HG03066 (cell line): ENCODE measurements around the gene EBF3.
"Not testable (repeated sequence)": the region's sequence is repeated elsewhere in the genome, so short reads cannot be mapped to it uniquely, and the experiment has no call there.

ENCODE experiments used
- ATAC-seq: cut with Tn5 transposase; IDR thresholded peaks from one replicate; pipeline ENCODE4 v1.9.1; 2021; ENCODE audit warnings: low read depth; ENCODE audit not compliant: unreplicated experiment

EBF3 gene

DNA sequence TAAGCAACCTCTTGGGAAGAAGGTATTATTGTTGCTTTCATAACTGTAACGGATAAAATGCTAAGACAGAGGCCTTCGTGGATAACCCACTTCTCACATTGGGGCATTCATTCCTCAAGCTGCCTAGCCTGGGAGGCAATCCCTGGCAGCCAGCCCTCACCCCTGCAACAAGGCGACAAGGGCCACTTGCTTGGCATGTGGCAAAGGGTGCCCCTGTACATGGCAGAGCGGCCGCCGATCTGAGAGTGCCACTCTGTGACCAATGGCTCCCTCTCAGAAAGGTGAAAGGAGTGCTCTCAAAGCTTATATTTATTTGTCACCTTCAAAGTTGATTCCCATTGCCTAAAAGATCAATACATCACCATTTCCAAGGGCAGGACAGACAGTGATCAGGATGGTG lies 31.9 kb downstream of the EBF3 start:
- no peak for ATAC-seq

DNA sequence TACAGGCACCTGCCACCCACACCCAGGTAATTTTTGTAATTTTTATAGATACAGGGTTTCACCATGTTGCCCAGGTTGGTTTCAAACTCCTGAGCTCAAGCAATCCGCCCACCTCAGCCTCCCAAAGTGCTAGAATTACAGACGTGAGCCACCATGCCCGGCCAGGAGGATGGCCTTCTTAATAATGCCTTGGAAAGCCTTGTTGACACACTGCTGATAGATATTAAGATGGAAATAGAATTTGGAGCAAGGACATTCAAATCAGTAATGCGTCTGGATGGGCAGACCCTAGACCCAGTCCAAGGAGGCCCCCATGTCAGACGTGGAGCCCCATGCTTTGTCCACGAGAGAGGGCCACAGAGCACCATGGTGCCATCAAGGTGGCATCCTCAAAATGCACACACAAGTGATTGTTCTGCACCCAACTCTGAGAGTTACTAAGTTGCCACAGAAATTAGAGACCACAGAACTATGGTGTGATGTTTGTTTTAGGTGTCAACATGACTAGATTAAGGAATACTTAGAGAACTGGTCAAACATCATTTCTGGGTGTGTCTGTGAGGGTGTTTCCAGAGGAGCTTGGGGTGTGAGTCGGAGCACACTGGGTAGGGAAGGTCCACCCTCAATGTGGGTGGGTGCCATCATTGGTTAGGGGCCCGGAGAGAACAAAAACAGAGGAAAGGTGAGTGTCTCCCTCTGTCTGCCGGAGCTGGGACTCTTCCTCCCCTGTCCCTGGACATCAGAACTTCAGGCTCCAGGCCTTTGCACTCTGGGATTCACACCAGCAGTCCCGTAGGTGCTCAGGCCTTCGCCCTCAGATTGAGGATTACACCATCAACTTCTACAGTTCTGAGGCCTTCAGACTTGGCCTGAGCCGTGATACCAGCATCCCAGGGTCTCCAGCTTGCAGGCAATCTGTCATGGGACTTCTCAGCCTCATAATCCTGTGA lies 34.5 kb downstream of the EBF3 start:
- no peak for ATAC-seq

DNA sequence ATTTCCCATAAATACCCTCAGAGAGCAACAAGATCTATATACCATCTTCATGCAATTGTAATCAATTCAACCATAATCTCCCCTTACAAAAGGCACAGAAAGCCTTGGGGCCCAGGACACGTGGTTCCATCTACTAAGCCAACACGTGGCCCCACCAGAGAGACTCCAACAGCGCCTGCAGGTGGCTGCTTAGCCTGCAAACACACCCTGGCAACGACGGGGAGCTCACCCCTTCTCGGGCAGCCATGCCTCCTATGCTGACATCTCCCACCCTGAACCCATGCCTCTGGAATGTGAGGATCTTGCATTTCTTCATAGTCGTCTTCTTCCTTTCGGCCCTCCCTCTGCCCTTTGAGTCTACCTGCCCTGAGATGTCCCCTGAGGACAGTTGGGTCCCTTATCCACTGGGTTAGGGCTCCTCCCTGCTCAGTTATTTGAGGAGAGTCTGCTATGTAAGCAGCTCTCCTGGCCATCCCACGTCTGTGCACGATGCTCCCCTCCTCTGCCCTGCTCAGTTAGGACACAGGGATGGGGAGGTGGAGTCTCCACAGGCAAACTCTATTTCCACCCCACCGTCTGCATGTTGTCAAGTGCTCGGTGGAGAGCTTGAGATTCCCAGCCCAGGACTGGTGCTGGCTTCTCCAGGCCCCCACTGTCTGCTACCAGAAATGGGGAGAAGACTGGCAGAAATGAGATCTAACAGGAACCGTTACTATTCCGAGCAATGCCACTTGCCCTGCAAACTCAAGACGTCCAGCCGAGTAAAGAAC lies 36.5 kb downstream of the EBF3 start:
- no peak for ATAC-seq

DNA sequence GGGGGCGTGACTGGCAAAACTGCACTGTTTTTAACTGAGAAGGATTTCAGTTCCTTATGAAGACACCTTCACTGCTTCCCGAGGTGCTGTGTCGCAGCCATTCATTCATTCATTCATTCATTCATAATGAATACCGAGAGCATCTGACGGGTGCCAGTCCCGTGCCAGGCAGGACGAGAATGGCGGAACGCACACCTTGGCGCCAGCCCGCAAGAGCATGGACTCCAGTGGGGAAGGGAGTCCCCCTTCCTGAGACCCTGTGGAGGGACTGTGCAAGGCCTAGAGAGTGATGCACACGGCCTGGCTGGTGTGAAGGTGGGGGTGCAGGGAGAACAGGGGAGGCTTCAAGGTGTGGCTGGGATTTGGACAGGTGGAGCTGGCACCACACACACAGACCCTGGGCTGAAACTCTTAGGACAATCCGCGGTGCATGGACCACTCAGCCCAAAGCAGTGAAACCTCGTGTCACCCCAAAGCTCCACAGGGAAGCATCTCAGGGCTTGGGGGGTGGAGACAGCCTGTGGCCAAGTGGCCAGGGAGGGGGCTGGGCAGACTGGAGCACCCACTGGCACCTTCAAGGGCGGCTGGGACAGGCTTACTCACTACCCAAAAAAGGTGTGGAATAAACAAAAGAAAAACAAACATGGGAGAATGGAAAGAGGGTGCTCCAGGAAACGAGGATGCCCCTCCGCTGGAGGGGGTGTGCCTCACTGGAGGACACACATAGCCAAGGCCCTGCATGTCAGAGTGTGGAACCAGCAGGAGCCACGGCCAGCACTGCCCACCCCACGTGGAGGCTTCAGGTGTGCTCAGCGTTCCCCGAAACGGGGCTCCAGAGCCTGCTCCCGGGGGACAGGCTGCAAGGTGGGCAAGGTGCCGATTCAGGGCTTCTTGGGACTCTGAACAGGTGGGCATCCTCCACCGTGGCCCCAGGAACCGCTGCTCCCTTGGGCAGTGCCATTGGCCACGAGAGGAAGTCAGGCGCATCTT lies 37.7 kb downstream of the EBF3 start:
- ATAC-seq = no peak

DNA sequence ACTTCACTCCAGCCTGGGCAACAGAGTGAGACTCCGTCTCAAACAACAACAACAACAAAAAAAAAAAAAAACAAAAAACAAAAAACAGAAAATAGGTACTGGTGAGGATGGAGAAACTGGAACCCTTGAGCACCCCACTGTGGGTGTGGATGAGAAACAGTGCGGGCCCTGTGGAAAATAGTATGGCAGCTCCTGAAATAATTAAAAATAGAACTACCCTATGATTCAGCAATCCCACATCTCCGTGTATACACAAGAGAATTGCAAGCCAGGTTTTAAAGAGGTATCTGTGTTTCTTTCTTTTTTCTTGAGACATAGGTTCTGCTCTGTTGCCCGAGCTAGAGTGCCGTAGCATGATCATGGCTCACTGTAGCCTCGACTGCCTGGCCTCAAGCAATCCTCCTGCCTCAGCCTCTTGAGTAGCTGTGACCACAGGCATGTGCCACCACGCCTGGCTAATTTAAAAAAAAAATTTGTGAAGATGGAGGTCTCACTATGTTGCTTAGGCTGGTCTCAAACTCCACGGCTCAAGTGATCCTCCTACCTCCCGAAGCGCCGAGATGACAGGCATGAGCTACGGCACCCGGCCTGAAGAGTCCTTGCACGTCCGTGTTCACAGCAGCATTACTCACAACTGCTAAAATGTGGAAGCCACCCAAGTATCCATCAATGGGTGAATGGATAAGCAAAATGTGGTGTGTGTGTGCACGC lies 39.5 kb downstream of the EBF3 start:
- no peak for ATAC-seq

DNA sequence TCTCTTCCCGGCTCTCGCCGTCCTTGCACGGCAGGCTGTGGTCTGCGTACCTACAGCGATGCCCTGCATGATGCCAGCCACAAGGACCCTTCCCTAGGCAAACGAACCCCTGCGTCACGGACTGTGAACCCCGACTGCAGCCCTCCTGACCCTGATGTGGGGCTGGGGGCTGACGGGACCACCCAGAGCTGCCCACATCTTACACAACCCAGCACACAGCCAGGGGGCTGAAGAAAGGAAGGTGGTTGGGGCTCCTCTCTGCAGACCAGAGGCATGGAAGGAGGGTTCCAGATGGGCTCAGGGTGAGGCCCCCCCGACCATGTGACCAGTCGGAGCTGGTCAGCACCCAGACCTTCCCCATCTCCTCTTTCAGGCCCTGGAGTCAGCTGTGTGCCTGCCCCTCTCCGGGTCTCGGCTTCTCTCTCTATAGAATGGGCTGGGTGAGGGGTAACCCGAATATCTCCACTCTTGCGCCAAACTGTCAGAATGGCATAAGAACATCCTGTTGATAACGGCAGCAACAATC lies 41.4 kb downstream of the EBF3 start:
- ATAC-seq = no peak

DNA sequence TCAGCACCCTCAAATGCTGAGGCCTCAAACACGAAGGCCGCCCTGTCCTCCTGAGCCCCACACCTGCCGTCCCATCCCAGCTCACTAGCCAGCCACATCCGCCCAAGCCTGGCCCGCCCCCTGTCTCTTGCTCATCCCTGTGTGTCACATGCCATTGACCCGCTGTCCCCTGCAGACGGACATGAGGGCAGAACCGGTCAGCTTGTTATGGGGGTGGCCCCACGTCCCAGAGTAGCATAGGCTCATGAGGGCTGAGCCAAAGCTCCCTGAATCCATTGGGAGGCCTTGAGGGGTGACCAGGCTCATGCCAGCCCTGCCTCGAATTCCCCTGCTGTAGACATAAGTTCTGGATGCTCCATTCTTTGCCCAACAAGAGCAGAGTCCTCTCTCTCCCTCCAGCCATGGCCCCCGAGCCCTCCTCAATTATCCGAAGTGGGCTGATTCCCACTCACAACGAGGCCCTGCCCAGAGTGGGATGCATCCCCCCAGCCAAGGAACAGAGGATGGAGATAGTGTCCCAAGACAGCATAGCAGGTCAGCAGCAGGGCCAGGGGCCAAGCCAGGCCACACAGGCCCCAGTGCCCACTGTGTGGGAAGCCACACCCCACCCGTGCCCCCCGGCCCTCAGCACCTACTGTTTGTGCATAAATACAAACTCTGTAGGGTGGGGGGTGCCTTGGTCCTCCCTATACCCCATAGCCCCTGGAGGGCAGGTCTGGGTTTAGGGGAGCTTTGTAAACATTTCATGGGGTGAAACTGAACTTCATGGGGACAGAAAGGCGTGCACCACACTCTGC lies 42.1 kb downstream of the EBF3 start:
- ATAC-seq = no peak

DNA sequence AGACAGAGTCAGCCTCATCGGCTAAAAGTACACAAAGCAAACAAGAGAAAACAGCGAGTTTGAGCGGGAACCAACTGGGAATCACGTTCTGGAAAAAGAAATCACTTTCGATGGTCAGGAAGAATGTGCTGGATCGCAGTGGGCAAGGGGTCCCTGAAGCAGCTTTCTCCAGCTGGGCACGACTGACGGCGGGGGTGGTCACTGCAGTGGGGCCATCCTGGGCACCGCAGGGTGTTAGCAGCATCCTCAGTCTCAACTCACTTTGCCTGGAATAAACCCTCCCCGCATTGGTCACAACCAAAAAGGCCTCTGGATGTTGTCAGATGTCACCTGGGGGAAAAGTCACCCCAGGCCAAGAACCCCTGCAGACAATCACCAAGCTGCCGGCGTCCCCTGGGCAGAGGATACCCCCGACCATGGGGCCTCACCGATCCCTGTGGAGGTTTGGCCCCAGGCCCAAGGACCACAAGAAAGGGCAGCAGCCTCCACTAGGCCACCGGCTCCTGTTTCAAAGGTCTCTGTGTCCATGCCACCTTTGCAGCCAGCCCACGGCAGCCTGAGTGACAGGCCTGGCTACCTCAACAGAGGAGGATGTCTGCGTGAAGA lies 42.9 kb downstream of the EBF3 start:
- ATAC-seq = no peak

DNA sequence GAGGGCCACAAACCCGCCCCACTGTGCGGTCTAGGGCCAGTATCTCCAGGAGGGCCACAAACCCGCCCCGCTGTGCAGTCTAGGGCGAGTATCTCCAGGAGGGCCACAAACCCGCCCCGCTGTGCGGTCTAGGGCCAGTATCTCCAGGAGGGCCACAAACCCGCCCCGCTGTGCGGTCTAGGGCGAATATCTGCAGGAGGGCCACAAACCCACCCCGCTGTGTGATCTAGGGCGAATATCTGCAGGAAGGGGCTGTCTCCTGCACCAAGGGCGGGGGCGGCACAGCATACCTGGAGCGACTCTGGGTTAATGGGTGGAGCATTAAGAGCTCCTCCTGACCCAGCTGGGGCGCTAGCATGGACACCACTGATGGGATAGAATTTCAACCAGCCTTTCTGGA lies 43.9 kb downstream of the EBF3 start:
- ATAC-seq = not testable (repeated sequence)

DNA sequence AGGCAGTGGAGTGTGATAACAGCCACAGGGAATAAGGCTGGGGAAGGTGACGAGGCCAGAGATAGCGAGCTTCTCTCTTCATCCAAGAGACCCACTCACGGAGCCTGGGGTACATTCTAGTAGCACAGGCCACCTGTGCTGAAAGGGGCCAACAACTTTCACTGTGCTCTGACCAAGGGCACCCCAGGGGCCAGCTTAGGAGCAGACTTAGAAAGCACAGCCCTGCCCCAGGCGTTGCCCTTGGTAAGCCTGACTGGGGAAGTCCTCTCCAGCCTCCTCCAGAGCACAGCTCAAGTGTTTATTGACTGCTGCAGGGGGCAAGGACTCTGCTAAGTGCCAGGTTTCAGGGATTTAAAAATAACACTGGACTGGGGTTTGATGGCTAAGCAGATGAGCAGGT lies 44.7 kb downstream of the EBF3 start:
- no peak for ATAC-seq

DNA sequence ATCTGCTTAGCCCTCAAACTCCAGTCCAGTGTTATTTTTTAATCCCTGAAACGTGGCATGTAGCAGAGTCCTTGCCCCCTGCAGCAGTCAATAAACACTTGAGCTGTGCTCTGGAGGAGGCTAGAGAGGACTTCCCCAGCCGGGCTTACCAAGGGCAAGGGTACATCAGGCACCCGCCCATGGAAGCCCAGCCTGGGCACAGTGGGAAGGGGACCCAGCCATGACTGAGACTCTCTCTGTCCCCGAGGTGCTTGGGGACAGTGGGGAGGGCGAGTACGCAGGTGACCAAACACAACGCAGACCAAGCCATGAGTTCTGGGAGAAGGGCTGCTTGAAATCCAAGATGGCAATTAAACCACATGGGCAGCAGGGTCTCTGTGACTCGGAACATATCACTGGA lies 45.2 kb downstream of the EBF3 start:
- no peak for ATAC-seq

DNA sequence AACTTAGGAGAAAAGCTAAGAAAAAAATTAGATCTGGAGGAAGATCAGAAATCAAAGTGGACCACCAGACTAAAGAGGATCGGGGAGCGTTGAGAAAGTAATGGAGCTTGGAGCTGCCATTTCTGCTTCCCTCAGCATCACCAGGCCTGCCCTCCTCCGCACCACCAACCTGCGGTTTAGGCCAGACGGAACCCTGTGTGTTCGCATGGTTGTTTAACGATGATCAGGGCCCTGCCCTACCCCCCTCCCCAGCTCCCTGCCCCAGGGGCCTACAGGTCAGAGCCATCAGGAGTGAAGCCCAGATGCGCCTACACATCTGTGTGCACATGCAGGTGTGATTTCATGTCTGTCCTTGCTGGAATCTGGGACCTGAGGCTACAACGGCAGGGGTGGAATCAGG lies 45.7 kb downstream of the EBF3 start:
- no peak for ATAC-seq

DNA sequence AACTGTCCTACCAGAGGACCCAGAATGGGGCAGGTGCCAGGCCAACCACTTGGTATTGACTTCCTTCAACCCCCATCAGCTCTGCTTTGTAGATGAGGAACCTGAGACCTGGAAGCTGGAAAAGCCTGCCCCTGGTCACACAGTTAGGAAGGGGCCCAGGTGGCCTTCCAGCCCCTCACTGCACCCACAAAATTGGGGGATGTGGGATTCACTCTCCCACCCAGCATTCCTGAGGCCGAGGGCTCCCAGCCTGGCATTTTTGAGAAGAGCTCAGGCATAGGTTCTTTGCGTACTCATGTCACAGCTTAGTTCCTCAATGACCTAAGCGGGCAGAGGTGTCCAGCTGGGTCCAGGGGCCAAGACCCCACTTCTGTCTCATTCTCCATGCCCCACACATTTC lies 46.1 kb downstream of the EBF3 start:
- ATAC-seq = no peak

DNA sequence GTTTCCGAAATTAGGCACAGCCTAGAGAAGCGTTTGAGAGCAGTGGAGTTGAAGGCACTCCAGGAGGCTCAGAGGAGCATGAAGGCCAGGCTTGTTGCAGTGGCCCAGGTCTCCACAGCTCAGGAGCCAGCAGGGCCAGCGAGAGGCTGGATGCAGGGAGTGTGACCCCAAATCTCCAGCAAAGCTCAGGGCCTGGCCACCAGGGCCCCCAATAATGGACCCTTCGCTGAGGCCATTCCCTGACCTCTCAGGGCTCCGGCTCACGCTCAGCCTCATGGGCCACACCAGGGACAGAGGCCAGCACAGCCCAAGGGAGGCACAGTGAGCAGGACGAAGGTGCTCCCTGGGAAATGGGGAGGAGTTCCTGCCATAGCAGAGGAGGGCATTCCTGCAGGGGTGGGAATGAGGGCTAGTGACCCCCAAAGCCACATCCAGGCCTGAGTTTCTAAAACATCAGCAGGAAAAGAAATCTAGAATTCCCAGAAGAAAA lies 47.5 kb downstream of the EBF3 start:
- ATAC-seq = no peak

DNA sequence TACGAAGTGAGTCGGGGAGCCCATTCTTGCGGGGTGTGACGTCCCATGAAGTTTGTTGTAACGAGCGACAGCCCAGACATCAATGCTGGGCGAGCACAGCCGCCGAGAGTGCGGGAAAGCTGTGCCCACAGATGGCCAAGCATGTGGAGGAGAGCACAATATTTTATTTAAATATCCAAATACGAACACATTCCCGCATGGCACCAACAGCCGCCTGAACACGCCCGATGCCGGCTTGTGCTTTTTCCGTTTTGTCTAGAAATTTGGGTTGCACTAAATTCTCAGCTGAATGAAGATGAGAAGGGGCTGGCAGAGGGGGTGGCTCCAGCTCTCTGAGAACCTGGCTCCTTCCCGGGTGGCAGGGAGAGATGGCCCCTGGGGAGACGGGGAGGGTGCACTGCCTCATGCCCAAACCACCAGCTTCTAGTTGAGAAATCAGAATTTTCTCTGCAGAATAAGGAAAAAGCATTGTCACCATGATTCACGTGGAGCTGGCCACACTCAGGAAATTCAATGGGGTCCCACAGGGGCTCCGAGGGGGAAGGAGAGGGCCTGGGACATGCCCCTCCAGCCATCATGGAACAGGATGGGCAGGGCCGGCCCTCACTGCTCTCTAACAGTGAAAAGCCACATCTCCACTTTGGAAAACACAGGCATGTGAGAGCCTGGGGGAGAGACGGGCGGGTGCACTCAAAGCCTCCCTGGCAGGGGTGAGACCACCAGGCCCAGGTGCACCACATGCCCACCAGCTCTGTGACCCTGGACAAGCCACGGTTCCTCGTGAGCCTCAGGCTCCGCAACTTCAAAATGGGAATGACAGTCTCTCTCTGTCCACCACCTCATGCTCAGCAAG lies 48.3 kb downstream of the EBF3 start:
- no peak for ATAC-seq

DNA sequence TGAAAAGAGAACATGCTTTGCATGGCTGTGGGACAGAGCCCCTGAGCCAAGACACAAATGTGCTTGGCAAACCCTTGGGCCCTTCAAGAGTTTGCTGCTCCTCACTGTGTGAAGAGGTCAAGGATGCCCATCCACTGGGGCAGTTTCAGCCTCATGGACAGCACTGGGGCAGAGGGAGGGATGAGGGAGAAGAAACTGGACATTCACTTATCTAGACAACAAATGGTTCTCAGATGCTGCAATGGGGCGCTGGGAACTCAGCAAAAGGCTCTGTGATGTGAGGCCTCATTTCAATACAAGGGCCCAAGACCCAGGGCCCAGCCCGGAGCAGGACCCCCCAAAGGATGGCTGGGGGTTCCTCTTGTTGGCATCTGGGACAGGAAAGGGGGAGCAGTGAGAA lies 49.1 kb downstream of the EBF3 start:
- ATAC-seq = no peak

DNA sequence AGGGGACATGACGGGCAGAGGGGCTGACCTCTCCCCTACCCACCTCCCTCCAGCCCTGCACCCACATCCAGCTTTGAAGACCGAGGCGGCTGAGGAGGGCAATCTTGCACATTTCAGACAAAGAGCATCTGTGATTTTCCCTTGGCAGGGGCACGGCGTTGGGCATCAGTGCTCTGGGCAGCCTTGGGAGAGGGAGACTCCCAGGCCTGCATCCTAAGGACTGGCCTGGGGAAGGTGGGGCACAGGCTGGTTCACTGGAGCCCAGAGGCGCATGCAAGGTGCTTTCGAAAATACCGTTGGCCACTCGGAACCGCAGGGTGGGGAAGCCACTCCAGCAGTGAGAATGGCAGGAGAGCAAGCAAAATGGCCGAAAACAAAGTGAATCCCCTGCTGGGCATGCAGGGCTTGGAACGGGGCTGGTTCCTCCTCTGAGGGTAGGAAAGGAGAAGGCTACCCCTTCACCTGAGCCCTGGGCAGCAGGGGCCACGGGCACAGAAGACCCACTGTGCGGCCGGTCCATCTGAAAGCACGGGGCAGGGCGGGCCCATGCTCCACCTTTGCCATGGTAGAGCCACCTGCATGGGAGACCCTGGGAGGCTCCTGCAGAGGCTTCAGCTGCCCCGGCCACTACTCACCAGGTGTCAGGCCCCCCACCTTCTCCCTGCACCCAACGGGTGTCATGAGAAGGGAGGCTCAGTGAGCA lies 49.8 kb downstream of the EBF3 start:
- ATAC-seq = no peak
